Tibial nerve (tissue), 4 donors: ENCODE data around the gene ECT2L.

ENCODE experiments used
- EP300 ChIP-seq, 2 donors: sonication (generic); formaldehyde crosslinking; IDR thresholded peaks; one replicate each; pipeline ENCODE4 v1.6.1; 2017; ENCODE audit warnings: antibody characterized with exemption in 2 of 2, mild to moderate bottlenecking in 1 of 2
- POLR2A ChIP-seq, 2 donors: fragments of 450-650 bp; IDR thresholded peaks; one replicate each; pipeline ENCODE4 v1.6.1; 2017; ENCODE audit warnings: antibody characterized with exemption in 2 of 2, mild to moderate bottlenecking in 2 of 2, moderate library complexity in 2 of 2
- TF ChIP-seq, protein P1 (sequence below), 5 experiments: fragments of 200-600 bp in 3 of 5; fragments of 450-650 bp in 2 of 5; sonication (generic) in 3 of 5; IDR thresholded peaks; one replicate each; pipeline ENCODE4 v1.5.1; 2016 to 2019; ENCODE audit warnings: antibody characterized with exemption in 5 of 5, mild to moderate bottlenecking in 3 of 5, moderate library complexity in 2 of 5

- TF ChIP-seq, protein P1, sequence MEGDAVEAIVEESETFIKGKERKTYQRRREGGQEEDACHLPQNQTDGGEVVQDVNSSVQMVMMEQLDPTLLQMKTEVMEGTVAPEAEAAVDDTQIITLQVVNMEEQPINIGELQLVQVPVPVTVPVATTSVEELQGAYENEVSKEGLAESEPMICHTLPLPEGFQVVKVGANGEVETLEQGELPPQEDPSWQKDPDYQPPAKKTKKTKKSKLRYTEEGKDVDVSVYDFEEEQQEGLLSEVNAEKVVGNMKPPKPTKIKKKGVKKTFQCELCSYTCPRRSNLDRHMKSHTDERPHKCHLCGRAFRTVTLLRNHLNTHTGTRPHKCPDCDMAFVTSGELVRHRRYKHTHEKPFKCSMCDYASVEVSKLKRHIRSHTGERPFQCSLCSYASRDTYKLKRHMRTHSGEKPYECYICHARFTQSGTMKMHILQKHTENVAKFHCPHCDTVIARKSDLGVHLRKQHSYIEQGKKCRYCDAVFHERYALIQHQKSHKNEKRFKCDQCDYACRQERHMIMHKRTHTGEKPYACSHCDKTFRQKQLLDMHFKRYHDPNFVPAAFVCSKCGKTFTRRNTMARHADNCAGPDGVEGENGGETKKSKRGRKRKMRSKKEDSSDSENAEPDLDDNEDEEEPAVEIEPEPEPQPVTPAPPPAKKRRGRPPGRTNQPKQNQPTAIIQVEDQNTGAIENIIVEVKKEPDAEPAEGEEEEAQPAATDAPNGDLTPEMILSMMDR (IDR thresholded peaks at IDR 0.05): no peak
- TF ChIP-seq POLR2A (IDR thresholded peaks at IDR 0.05): no peak
- TF ChIP-seq EP300 (IDR thresholded peaks at IDR 0.05): no peak
Observed at GRCh38 chr6:138817799-138818198, 21.9 kb downstream of the ECT2L start.
